GM19452 (cell line): ENCODE data around the gene PPP2R3C.
A peak's percentile ranks its signal among the peaks of the same experiment; 100 is the strongest.
"Not testable (repeated sequence)": the region's sequence is repeated elsewhere in the genome, so short reads cannot be mapped to it uniquely, and the experiment has no call there.

Experiments
- ATAC-seq: cut with Tn5 transposase; IDR thresholded peaks from one replicate; pipeline ENCODE4 v1.9.1; 2021; ENCODE audit not compliant: unreplicated experiment

Gene PPP2R3C

DNA sequence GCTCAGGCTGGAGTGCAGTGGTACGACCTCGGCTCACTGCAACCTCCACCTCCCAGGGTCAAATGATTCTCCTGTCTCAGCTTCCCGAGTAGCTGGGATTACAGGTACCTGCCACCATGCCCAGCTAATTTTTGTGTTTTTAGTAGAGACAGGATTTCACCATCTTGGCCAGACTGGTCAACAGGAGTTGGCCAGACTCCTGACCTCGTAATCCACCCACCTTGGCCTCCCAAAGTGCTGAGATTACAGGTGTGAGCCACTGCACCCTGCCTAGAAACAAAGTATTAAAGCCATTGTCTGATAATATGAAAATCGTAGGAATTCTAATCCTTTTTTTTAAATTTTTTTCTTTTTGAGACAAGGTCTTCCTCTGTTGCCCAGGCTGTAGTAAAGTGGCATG is 56.1 kb downstream of the PPP2R3C start:
- ATAC-seq: not testable (repeated sequence)

DNA sequence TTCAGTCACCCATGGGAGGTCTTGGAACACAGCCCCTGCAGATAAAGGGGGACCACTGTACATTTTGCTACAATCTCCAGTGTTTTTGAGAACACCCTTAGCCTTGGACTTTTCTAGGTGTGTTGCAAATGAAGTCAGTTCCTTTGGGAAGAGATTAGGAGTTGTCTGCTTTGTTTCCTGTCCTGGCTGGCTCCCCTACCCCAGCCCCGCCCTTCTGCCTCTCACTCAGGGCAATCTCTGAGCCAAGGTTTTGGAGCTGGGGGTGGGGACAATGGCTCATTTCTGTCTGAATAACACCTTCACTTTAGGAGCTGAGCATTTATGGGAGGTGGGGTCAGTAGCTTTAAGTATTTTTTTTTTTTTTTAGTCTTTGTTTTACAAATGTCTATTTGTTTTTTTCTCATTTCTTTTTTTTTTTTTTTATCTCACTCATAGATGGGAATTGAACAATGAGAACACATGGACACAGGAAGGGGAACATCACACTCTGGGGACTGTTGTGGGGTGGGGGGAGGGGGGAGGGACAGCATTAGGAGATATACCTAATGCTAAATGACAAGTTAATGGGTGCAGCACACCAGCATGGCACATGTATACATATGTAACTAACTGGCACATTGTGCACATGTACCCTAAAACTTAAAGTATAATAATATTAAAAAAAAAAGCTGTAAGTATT is 60.5 kb downstream of the PPP2R3C start:
- not testable (repeated sequence) for ATAC-seq

DNA sequence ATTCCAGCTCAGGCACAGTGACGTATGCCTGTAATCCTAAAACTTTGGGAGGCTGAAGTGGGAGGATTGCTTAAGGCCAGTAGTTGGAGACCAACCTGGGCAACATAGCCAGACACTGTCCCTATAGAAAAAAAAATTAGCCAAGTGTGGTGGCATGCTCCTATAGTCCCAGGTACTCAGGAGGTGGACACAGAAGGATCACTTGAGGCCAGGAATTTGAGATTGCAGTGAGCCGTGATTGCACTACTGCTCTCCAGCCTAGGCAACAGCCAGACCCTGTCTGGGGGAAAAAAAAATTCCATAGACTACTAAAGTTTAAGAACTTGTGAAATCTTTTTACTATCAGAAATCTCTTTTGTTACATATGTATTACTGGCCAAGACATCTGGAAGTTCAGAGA is 69.2 kb downstream of the PPP2R3C start:
- no peak for ATAC-seq

DNA sequence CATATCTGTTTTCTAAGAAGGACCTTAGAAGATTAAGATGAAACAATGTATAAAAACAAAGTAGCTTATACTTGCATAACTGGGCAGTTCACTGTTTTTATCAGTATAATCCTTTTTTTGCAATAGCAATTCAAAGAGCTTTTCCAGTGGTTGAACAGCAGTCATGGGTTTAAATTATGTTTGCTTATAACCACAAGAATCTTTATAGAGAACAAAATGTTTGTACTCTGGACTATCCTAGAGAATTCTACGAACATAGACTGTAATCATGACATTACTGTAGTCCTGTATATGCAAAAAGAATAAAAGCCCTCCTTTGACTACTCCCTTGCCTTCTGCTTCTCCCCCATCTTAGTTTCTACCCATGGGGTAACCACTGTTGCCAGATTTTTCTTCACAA is 70.0 kb downstream of the PPP2R3C start:
- no peak for ATAC-seq

DNA sequence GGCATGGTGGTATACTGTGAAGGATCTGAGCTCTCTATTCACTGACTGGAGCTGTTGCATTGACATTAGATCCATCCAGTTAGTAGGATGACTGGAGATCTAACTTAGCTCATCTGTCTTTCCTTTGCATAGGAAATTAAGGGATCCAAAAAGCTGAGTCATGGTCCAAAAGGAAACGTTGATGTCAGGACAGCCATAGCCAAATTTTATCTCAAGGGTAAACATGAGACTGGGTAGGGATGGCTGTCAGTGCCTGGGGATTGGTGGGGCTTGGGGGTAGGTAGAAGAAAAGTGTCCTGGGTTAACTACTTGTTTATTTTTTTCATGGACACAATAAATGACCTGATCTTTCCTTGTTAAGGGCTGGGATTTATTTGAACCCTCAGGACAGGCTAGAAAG is 71.1 kb downstream of the PPP2R3C start:
- ATAC-seq: no peak

DNA sequence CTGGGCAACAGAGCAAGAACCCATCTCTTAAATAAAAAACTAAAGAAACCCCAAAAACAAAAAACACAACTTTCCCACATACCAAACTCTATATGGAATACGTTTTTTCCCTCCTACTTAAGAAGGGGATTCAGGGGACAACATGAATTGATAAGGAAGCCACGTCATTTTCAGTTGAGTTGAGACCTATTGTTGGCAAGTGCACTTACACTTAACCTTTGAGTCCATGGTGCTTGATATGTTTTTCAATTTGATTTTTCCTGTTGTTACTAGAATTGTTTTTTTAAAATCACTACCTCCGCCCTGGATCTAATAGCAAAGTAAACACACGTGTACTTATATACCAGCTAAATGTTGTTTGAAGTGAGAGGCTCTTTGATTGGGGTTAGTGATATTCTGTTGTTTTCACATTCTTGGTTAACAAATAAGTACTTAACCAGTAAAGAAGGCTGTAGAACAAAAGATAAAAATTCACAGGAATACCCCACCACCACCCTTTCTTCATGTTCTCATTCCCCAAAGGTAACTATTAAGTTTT is 73.7 kb downstream of the PPP2R3C start:
- ATAC-seq: no peak

DNA sequence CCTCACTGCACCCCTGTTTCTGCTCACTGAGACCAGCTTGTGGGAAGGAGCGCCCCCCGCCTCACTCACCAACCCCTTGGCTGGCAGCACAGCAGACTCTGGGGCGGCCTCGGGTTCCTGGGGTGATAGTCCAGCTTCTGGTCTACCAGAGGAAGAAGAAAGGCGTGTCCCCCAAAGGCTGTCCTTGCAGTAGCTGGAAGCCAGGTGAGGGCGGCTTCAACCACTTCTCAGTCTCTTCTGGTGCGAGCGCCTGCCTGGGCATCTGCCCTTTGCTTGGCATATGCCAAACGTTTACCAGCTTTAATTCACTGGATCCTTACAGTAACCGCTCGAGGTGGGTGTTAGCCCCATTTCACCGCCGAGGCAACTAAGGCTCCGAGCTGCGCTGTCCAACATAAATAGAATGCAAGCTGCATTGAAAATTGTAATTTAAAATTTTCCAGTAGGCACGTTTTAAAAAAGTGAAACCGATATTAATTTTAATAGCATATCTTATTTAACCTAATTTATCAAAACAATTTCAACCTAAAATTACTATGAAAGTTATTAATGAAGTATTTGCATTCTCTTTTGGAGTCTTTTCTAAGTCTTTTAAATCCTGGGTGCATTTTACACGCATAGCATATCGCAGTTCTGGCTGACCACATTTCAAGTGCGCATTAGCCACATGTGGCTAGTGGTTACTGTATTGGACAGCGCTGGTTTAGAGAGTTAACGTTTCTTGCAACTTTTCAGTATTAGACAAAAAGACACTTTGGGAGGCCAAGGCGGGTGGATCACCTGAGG is 74.8 kb downstream of the PPP2R3C start:
- ATAC-seq: peak; percentile 22

DNA sequence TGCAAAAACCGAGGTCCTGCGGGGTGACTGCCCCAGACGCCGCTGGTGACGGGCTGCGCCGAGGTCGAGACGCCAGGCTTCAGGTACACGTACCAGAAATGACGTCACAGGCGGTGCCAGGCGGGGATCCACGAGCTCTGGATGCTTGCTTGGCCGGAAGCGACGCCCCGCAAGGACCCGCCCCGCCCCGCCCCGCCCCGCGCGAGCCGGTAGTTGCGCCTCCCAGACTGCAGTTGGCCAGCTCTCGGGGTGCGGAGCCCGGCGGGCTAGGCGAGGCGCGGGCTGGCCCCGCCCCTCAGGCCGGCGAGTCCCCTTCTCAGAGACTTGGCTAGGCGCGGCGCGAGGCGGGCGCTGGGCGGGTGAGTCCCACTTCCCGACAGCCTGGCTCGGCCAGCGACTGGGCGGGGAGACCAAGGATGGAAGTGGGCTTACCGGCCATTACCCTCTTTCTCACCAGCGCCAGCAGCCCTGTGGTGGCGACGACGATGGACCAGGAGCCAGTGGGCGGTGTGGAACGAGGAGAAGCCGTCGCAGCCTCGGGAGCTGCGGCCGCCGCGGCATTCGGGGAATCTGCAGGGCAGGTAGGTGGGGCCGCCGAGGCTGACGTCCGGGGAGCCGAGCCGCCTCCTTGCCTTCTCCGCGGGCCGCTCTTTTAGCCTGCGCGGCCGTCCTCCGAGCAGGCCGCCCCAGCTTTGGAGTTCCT is 75.6 kb downstream of the PPP2R3C start, which contains the start of gene FAM177A1:
Gene FAM177A1, plus strand, starts transcription at position 225 of the 703 bp plus-strand sequence. Its CDS starts 192 bp downstream, at position 417.
- peak; percentile 95 for ATAC-seq

DNA sequence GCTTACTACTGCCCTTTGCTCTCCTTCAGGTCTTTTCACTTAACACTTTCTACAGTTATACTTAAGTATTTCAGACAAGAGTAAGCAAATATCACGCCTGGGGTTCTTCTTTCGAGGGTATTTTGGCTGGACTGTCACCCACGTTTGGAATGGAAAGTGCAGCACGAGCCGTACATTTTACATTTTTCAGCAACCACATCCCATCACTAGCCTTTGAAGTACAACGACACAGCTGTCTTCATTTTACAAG is 76.1 kb downstream of the PPP2R3C start:
- ATAC-seq: no peak

DNA sequence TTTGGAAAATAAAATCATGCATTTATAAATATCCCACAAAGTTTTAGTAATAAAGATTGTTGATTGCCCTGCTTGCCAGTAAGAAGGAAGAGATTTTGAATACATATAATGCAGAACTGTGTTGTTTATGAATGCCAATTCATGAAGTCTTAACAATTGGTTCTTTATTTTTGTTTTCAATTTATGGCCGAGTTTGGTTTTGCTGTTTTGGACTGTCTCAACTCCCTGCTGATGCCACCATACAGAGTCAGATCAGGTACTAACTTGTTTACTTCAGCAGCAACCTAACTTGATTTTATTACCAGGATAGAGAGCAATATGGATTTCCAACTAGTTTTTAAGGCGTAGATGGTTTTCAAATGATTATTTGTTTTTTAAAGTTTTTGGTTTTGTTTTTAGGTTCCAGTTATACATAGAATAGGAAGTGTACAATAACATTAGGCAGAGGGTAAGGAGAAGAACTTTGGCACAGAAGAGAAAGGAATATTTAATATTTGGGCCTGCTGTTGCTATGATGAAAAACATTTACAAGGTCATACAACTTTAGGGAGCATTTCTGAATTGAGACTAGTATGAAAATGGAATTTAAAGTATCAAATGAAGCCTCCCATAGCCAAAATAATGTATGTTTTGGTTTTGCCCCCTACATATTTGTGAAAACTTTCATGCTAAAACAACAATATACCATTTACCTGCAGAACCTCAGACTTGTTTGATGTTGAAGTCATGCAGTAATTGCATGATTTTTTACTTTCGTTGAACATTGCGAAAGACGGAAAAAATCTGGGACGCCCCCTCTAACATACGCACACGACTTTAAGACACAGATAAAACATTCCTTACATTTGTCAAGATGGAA is 76.6 kb downstream of the PPP2R3C start:
- no peak for ATAC-seq

DNA sequence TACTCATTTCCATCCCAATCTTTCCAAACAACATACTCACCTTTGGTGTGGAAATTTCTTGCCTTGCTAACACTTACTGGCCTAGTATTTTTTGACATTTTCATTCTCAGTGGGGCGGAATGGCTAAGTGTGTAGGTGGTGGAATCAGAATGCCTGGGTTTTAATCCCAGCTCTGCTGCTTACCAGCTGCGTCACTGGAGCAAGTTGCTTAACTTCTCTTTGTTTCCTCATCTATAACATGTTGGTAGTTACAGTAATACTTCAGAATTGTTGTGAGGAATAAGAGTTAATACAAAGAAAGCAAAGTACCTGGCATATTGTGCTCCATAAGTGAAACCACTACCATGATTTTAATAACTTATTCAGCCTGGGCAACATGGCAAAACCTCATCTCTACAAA is 78.7 kb downstream of the PPP2R3C start:
- no peak for ATAC-seq

DNA sequence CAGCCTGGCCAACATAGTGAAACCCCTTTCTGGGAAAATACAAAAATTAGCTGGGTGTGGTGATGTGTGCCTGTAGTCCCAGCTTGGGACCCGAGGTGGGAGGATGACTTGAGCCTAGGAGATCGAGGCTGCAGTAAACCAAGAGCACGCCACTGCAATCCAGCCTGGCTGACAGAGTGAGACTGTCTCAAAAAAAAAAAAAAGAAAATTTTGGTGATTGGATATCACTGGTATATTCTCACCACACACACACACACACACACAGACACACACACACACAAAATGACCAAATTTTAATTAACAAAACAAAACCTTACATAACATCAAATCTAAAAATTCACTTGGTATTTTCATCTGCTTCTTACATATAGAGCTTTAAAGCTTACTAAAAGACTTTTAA is 79.2 kb downstream of the PPP2R3C start:
- no peak for ATAC-seq

DNA sequence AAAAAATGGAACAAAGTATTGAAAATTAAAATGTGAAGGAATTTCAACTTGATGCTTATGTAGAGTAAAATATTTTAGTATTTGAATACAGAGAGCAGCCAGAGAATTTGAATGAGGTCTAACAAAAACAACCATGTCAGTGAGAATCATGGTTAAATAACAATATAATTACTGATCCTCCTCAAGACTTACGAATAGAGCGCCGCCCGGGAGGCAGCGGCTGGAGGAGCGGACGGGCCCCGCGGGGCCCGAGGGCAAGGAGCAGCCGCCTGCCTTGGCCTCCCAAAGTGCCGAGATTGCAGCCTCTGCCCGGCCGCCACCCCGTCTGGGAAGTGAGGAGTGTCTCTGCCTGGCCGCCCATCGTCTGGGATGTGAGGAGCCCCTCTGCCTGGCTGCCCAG is 83.5 kb downstream of the PPP2R3C start:
- ATAC-seq: not testable (repeated sequence)
